SHP77 (cell line): Measurements from ENCODE around the gene UNKL.
A peak's percentile ranks its signal among the peaks of the same experiment; 100 is the strongest.

Source experiments
- DNase-seq, 2 experiments: peaks; one replicate each; lab custom pipeline; 2025; lab: John Stamatoyannopoulos, UW

The UNKL gene

GRCh38 chr16:1401061-1401757 is 13.3 kb downstream of the UNKL start:
- no peak for DNase-seq

DNA sequence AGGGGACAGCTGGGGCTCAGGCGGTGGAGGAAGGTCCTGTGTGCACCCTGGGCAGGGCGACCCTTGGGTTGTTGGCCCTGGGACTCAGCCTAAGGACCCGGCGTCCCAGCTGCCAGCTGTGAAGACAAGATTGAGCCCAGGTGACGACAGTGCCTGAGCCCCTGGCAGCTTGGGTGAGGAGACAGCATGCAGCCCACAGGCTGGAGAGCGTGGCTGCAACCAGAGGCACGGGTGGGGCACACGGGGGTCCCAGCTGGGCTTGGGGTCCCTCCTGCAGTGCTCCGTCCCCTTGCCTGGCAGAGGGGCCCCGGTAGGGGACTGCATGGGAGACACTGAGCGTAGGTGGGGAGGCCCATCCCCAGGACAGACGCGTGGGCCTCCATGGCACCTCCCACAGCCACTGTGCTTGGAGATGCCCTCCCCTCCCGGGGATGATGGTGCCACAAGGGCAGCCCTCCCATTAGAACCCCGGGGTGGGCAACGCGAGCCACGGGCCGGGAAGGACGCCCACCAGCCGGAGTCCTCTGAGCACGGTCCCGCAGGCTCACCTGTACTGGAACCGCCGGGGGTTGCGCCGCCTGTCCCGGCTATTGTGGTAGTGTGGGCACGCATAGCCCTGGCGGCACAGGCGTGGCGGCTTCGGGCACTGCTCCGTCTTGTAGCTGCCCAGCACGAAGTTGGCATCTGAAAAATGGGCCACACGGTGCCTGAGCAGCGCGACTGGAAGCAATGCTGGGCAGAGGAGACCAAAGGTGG is 15.5 kb downstream of the UNKL start:
- DNase-seq: no peak

GRCh38 chr16:1398351-1398750 is 16.2 kb downstream of the UNKL start:
- no peak for DNase-seq

DNA sequence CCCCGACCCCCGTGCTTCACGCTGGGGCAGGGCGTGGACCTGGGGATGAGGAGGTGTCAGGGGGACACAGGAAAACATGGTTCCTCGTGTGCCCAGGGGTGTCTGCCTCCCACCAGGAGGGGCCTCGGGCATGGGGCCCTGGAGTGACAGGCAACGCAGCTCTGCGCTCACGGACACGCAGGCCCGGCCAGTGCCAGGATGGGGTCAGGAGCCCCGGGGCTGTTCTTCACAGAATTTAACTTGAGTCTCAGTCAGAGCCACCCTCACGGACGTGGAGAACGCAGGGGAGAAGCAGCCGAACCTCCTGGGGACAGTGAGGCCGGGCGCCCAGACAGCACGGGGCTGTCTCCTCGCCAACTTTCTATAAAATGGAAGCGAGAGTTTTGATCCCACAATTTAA is 16.7 kb downstream of the UNKL start:
- DNase-seq: no peak

DNA sequence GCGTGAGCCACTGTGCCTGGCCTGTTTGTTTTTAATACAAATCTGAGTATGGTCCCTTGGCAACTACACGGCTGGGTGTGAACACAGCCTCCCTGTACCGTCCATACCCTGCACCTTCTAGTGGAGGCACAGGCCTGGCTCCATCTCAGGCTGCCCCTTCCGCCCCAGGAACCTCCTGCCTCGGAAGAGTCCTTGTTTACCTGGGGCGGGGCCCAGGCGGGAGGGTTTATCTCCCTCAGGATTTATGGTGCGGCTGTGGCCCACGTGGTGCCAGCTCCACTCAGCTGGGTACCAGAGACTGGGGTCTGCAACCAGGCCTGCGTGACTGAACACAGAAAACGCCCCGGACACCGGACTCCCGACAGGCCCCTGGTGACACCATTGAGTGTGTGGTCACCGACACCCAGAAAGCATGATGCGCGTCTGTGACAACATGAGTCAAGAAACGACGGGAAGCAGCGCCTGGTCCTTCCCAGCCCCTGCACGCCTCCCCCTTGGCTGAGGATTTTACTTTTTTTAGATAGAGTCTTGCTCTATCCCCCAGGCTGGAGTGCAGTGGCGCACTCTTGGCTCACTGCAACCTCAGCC is 19.0 kb downstream of the UNKL start:
- DNase-seq: no peak

- no peak for DNase-seq
Measured at GRCh38 chr16:1394367-1394951, 20.0 kb downstream of the UNKL start.

- DNase-seq: no peak
Measured at GRCh38 chr16:1393613-1394176, 20.8 kb downstream of the UNKL start.

DNA sequence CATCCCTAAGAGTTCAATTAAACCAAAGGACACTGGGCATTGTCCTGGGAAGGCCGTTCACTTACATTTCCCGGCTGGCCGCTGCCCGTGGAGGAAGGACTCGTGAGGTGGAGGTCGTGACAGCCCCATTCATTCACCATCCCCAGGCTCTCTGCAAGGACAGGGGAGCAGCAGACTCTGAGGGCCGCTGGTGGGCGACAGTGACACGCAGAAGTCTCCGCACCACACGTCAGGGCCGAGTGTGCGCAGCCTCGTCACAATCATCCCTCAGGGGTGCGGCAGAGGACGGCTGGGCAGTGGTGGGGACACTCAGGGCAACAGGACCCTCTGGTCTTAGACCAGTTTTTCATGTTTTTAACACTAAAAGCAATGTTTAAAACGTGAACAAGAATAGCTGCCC is 21.7 kb downstream of the UNKL start:
- no peak for DNase-seq

DNA sequence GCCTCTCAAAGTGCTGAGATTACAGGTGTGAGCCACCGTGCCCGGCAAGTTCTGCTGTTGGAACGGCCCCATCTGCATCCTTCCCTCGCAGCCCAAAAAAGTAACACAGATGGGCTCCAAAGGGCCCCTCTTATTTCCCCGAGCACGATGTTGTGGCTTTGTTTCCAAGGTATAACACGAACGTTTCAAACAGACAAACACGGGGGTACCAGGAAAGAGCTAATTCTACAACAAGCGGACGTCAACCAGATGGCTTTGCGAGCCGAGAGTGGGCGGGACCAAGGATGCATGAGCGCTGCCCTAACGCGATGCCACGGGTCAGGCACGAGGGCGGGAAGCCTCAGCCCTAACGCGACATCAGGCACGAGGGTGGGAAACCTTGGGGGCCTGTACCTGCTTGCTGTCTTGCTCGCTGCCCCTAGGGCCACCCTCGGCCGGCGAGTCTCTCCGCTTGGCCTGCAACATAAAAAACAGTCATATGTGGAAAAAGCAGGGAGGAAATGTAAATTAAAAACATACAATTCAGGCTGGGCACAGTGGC is 24.2 kb downstream of the UNKL start:
- DNase-seq: no peak

DNA sequence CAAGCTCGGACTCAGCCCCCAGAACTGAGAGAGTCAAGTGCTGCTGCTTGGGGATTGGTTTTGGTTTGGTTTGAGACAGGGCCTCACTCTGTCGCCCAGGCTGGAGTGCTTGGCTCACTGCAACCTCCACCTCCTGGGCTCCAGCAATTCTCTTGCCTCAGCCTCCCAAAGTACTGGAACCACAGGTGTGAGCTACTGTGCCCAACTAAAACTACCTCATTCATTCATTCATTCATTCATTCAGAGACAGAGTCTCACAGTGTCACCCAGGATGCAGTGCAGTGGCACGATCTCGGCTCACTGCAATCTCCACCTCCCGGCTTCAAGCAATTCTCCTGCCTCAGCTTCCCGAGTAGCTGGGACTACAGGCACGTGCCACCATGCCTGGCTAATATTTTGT is 24.7 kb downstream of the UNKL start:
- no peak for DNase-seq

DNA sequence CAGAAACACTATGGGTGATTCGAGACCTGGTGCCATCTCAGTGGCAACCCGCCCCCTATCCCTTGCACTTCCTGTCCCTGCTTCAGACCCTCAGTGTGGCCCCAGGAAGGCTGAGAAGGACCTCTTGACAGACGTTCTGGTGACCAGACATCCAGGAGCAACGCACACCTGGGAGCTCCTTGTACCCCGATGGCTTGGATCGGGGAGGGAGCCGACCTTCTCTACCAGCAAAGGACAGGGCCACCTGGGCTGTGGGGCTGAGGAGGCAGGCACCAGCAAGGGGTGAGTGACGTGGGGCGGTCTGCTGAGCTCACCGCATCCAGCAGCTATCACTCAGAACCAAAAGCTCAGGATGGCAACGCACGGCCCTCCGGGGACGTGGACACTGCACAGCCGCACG is 27.2 kb downstream of the UNKL start:
- no peak for DNase-seq

- no peak for DNase-seq
Measured at GRCh38 chr16:1385232-1385631, 29.3 kb downstream of the UNKL start.

DNA sequence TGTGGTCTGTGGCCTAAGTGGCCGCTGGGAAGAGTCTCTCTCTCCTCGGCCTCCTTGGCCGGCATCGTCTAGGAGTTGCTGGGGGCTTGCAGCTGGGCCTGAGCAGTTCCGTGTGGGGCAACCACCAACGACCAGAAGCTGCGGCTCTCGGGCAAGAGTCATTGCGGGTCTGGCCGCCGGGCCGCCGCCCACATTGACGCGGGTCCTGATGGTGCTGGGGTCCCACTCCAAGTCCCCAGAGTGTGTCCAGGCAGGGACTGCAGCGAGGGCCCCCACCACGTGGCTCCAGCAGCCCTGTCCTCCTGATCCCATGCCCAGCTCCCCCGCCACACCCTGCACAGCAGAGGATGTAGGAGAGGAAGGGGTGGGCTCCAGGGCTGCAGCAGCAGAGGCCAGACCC is 30.9 kb downstream of the UNKL start:
- no peak for DNase-seq

DNA sequence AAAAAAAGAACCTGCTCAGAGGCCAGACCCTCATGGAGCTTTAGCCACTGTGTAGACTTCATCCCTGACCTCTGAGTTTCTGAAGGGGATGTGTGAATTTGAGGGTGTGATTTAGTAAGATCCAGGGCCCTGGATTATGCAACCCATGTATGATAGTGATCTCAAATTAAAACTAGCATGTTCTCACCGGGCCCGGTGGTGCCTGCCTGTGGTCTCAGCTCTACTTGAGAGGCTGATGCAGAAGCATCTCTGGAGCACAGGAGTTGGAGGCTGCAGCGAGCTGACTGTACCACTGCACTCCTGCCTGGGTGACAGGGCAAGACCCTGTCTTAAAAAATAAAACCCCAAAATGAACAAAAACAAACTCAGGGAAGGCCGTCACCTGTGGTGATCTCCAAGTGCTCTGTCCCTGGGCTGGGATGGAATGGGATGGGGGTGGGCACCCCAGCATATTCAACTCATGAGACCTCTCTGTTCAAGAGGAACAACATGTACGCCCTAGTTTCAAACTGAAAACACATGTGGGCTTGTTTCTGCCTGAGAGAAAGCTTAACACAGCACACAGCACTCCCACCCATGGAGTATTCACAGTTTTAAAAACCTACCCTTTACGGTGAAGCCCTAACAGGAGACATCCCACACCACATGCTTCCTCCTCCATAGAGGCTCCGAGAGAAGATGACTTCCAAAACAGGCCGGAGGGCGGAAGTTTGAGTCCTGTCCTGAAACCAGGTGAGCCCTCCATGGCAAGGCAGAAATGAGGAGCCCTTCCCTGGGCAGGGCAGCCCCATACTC is 32.7 kb downstream of the UNKL start:
- DNase-seq: no peak

DNA sequence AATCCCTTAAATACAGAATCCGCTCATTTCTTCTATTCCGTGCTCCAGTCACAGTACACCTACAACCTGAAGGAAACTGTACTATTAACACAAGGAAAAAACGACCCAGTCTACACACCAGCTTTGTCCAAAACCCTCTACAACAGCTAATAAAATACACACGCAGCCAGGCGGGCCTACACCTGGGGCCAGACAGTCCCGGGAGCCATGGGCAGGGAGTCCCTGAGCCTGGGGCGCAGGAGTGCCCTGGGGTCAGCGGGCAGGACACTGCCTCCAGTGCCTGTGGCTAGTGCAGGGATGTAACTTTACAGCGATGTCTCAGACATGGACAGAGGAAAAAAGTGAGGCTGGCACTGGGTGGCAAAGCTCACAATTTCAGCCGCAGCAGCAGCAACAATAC is 34.3 kb downstream of the UNKL start:
- no peak for DNase-seq

DNA sequence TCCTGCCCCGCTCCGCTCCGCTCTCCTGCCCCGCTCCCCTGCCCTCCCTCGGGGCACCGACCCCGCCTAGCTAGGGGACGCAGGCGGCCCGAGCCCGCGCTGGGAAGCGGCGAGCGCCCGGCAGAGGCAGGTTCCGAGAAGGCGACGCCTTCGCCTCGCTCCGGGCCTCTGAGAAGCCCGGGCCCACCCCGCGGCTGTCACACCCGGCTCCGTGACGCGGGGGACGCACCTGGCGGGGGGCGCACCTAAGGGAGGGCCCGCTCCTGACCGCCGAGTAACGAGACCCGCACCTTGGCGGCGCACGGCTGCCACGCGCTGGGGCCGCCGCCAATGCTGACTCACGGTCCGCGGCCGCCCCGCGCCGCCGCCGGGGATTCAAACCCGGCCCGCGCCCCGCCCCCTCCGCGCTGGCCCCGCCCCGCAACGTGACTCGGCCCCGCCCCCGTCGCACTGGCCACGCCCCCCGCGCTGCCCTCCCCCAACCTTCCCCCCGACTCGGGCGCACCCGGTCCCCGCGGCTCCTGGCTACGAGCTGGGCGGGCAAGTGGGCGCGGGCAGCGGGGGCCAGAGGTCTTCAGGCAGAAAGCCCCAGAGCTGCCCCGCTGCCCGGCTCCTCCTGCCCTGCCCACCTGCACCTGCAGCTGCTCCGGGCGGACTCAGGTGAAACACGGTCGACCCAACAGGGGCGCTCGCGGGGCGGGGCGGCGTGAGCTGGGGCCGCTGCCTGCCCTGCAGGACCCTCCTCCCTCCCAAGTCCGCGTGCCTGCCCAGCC is 35.0 kb downstream of the UNKL start:
- peak; percentile 40 to 74 for DNase-seq

DNA sequence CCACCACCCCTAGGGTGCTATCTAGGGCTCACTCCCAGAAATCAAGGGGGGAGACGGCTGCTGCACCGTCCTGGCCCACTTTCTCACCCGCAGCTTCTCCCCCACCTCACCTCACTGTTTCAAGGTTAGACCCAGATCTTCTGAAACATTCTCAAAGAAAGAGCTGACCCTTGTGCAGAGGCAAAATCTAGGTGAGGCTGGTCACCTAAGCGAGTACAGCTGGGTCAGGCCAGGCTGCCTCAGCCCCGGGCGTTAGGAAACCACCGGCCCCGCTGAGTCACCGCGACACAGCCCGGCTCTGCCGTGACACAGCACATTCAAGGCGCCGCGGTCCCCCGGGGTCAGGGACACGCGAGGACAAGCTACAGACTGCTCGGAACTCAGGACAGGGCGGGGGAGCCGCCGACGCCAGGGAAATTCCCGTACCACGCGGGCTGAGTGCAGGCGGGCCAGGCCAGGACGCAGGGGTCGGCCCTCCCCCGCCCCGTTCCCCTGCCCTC is 35.6 kb downstream of the UNKL start:
- peak in 1 of 2 experiments; percentile 39 for DNase-seq

GRCh38 chr16:1378087-1378803 is 36.3 kb downstream of the UNKL start:
- DNase-seq: no peak

DNA sequence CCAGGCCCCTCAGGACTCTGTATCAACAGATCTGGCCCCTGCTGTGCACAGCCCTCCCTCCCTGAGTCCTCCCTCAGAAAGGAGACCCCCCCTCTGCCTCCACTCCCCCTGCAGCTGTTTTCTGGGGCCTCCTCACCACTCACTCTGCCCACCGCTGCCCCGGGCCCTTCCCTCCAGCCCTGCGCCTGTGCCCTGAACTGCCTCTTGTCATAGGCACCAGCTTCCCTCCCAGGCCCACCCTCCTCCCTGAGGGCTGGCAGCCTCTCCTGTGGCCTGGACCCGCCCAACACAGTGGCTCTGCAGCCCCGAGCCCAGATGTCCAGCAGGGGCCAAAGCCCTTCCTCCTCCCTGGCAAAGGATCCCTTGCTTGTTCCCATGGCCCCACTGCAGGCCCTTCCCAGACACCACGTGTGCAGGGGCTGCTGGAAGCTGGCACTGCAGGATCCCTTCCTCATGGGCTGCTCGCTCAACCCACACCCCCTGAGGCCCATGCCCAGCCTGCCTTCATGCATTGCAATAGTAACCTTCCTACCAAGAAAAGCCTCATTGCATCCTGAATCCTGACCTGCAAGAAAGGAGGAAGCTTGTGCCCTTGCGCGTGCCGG is 37.0 kb downstream of the UNKL start:
- no peak for DNase-seq
